ENCODE measurements around the gene SOD1.

SOD1 gene

GRCh38 chr21:31686272-31686915 lies 26.9 kb downstream of the SOD1 start:
- no peak for FAIRE-seq

- FAIRE-seq: no peak
These were observed 27.6 kb downstream of the SOD1 start for GRCh38 chr21:31687108-31687507.

GRCh38 chr21:31688603-31689368 lies 29.3 kb downstream of the SOD1 start:
- no peak for FAIRE-seq

GRCh38 chr21:31693222-31693621 lies 33.7 kb downstream of the SOD1 start:
- no peak for FAIRE-seq

- FAIRE-seq: no peak
These were observed 36.9 kb downstream of the SOD1 start for GRCh38 chr21:31696424-31696823.

GRCh38 chr21:31698461-31698860 lies 39.0 kb downstream of the SOD1 start:
- FAIRE-seq: no peak

- no peak for FAIRE-seq
These were observed 40.5 kb downstream of the SOD1 start for GRCh38 chr21:31700040-31700439.

GRCh38 chr21:31706562-31706961 lies 47.1 kb downstream of the SOD1 start:
- FAIRE-seq: no peak

- FAIRE-seq: no peak
These were observed 48.0 kb downstream of the SOD1 start for GRCh38 chr21:31707499-31707898.

- FAIRE-seq: no peak
These were observed 49.0 kb downstream of the SOD1 start for GRCh38 chr21:31708541-31708940.

- no peak for FAIRE-seq
These were observed 51.1 kb downstream of the SOD1 start for GRCh38 chr21:31710586-31710985.

- no peak for FAIRE-seq
These were observed 51.8 kb downstream of the SOD1 start for GRCh38 chr21:31711326-31711725.

GRCh38 chr21:31711745-31712285 lies 52.3 kb downstream of the SOD1 start:
- no peak for FAIRE-seq

- no peak for FAIRE-seq
These were observed 53.6 kb downstream of the SOD1 start for GRCh38 chr21:31713115-31713514.

- no peak for FAIRE-seq
These were observed 54.7 kb downstream of the SOD1 start for GRCh38 chr21:31713973-31714740.

GRCh38 chr21:31714741-31715365 lies 55.4 kb downstream of the SOD1 start:
- FAIRE-seq: no peak

- FAIRE-seq: no peak
These were observed 56.6 kb downstream of the SOD1 start for GRCh38 chr21:31716106-31716505.

All from G401.6 (cell line).